ENCODE results near the gene GRAP2. TPM values are rescaled to one million over a fixed set of nuclear protein-coding genes. Genes with fewer than 3 reads are reported as not detected.

GRAP2 gene
- total RNA-seq, 1 experiment from 2014 or later: 0.54 TPM

- Histone ChIP-seq H3K36me3 (ENCODE audit: control insufficient read depth, insufficient read depth, low read length) (no peaks in the 10 kb centered on the region), H3K4me1 (ENCODE audit: control insufficient read depth, insufficient read depth, low read length) (no peaks in the 10 kb centered on the region), H3K9me3 (ENCODE audit: control insufficient read depth, insufficient read depth, low read depth, low read length) (no peaks in the 10 kb centered on the region), H3K4me3 (ENCODE audit: low read depth in 2 of 2, low read length in 2 of 2) (no peak overlapping the region), H3K27me3 (ENCODE audit: control insufficient read depth, insufficient read depth, low read length) (no peaks in the 10 kb centered on the region), H3K27ac (ENCODE audit: low read length) (no peak overlapping the region)
- in situ Hi-C loops (cut with HindIII; ENCODE audit: low pct_unique_long_range_greater_than_20kb, low sequenced_read_pairs) (no loop called here), intact Hi-C loops (cut with micrococcal nuclease; ENCODE audit: unreplicated experiment) (no loop called here)
- no peak for TF ChIP-seq TCF7L2 (IDR thresholded peaks at IDR 0.05; ENCODE audit: low read depth, low read length)
- TF ChIP-seq CTCF (IDR thresholded peaks at IDR 0.05): no peak
- TF ChIP-seq REST (IDR thresholded peaks at IDR 0.05; ENCODE audit: insufficient read depth in 1 of 2, low read depth in 2 of 2, low read length in 1 of 2): no peak
- no peak for TF ChIP-seq POLR2AphosphoS5 (IDR thresholded peaks at IDR 0.05; ENCODE audit: low read depth, low read length)
- no peak for TF ChIP-seq SIN3A (IDR thresholded peaks at IDR 0.05; ENCODE audit: borderline replicate concordance, insufficient read depth, low read depth, low read length)
- no peak for DNase-seq (ENCODE audit: low read depth, low spot score)
- POLR2A ChIA-PET: no interaction called here
- no TSS peak for BruUV-seq (replicated peaks)
- CTCF ChIA-PET: no interaction called here
- no peak for ATAC-seq
These were observed 58.2 kb downstream of the GRAP2 start for GRCh38 chr22:39958949-39959639.

GRCh38 chr22:39959640-39960447 is 59.0 kb downstream of the GRAP2 start, which contains the start of gene TMA7B:
TMA7B (plus strand) TSS chr22:39960397; CDS start chr22:39964375, 3,978 bp downstream.
- BruUV-seq (replicated peaks): no TSS peak
- ChIA-PET CTCF (no interaction called here), POLR2A (no interaction called here)
- H3K27me3 ChIP-seq (ENCODE audit: control insufficient read depth, insufficient read depth, low read length): no peaks in the 10 kb centered on the region
- in situ Hi-C loops (cut with HindIII; ENCODE audit: low pct_unique_long_range_greater_than_20kb, low sequenced_read_pairs) (no loop called here), intact Hi-C loops (cut with micrococcal nuclease; ENCODE audit: unreplicated experiment) (no loop called here)
- no peaks in the 10 kb centered on the region for H3K4me1 ChIP-seq (ENCODE audit: control insufficient read depth, insufficient read depth, low read length)
- TF ChIP-seq TCF7L2 (IDR thresholded peaks at IDR 0.05; ENCODE audit: low read depth, low read length): no peak
- TF ChIP-seq CTCF (IDR thresholded peaks at IDR 0.05): no peak
- TF ChIP-seq SIN3A (IDR thresholded peaks at IDR 0.05; ENCODE audit: borderline replicate concordance, insufficient read depth, low read depth, low read length): no peak
- no peak for TF ChIP-seq POLR2AphosphoS5 (IDR thresholded peaks at IDR 0.05; ENCODE audit: low read depth, low read length)
- no peak for TF ChIP-seq REST (IDR thresholded peaks at IDR 0.05; ENCODE audit: insufficient read depth in 1 of 2, low read depth in 2 of 2, low read length in 1 of 2)
- H3K36me3 ChIP-seq (ENCODE audit: control insufficient read depth, insufficient read depth, low read length): no peaks in the 10 kb centered on the region
- H3K4me3 ChIP-seq (ENCODE audit: low read depth in 2 of 2, low read length in 2 of 2): no peak within 1 kb of the TSS
- no peak for ATAC-seq
- no peak for DNase-seq (ENCODE audit: low read depth, low spot score)
- no peak within 1 kb of the TSS for H3K27ac ChIP-seq (ENCODE audit: low read length)
- H3K9me3 ChIP-seq (ENCODE audit: control insufficient read depth, insufficient read depth, low read depth, low read length): no peaks in the 10 kb centered on the region

Measured in Panc1 (cell line).